Sigmoid colon (tissue), 4 donors: Measurements from ENCODE around the gene FCRL1.

Source experiments
- EP300 ChIP-seq, 4 donors: sonication (generic); formaldehyde crosslinking; IDR thresholded peaks; one replicate each; pipeline ENCODE4 v1.6.1; 2017; ENCODE audit warnings: antibody characterized with exemption in 4 of 4
- POLR2A ChIP-seq, 2 donors: fragments of 450-650 bp; IDR thresholded peaks; one replicate each; pipeline ENCODE4 v1.6.1; 2016; ENCODE audit warnings: antibody characterized with exemption in 2 of 2, mild to moderate bottlenecking in 2 of 2, moderate library complexity in 2 of 2
- POLR2AphosphoS5 ChIP-seq, 4 donors: sonication (generic); formaldehyde crosslinking; IDR thresholded peaks; one replicate each; pipeline ENCODE4 v1.6.1; 2017; ENCODE audit warnings: antibody characterized with exemption in 4 of 4
- TF ChIP-seq, protein P1 (sequence below), 4 experiments: fragments of 450-650 bp in 3 of 4; fragments of 200-600 bp in 1 of 4; IDR thresholded peaks; one replicate each; pipeline ENCODE4 v1.5.1; 2016 to 2019; ENCODE audit warnings: antibody characterized with exemption in 4 of 4, mild to moderate bottlenecking in 3 of 4, moderate library complexity in 2 of 4

DNA sequence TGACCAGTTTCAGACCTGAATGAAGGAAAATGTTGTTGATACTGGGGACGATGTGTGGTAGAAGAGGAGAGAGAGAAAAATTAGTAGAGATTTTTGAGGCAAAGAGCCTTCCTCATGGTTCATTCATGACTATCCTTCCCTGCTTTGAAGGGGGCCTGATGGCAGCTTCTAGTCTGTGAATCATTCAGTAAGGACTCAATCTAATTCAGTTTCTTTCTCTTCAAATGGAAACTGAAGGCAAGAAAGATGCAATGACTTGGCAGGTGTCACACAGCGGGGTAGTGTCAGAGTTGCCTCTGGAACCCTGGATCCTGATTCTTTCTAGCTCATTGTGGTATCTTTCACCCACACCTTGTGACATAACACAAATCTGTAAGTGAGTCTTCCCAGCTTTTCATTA lies 36.6 kb upstream of the FCRL1 start:
- TF ChIP-seq, protein P1, sequence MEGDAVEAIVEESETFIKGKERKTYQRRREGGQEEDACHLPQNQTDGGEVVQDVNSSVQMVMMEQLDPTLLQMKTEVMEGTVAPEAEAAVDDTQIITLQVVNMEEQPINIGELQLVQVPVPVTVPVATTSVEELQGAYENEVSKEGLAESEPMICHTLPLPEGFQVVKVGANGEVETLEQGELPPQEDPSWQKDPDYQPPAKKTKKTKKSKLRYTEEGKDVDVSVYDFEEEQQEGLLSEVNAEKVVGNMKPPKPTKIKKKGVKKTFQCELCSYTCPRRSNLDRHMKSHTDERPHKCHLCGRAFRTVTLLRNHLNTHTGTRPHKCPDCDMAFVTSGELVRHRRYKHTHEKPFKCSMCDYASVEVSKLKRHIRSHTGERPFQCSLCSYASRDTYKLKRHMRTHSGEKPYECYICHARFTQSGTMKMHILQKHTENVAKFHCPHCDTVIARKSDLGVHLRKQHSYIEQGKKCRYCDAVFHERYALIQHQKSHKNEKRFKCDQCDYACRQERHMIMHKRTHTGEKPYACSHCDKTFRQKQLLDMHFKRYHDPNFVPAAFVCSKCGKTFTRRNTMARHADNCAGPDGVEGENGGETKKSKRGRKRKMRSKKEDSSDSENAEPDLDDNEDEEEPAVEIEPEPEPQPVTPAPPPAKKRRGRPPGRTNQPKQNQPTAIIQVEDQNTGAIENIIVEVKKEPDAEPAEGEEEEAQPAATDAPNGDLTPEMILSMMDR (IDR thresholded peaks at IDR 0.05) = no peak
- TF ChIP-seq POLR2AphosphoS5 (IDR thresholded peaks at IDR 0.05) (no peak), POLR2A (IDR thresholded peaks at IDR 0.05) (no peak), EP300 (IDR thresholded peaks at IDR 0.05) (no peak)
